Astrocyte (in vitro differentiated cells and primary cell): ENCODE measurements around the gene SNX3. TPM values are rescaled to one million over a fixed set of nuclear protein-coding genes. Genes with fewer than 3 reads are reported as not detected.

Source experiments
- DNase-seq: peaks from one replicate; pipeline ENCODE4 v3.0.0-alpha.2; 2010; ENCODE audit warnings: low read depth
- FAIRE-seq: peaks from 2 replicates; lab custom pipeline; 2011; peaks lifted over from hg19 to GRCh38; lab: Jason Lieb, UNC
- H2AFZ ChIP-seq: 2 replicates; pipeline ENCODE4 v1.6.0; 2012; ENCODE audit warnings: low read depth, low read length, inconsistent platforms
- H3K27ac ChIP-seq: 2 replicates; pipeline ENCODE4 v1.5.1; 2011; ENCODE audit warnings: low read depth, low read length, inconsistent platforms
- H3K27me3 ChIP-seq: 2 replicates; pipeline ENCODE4 v1.6.0; 2011; ENCODE audit warnings: low read length, inconsistent platforms; ENCODE audit not compliant: insufficient read depth
- H3K36me3 ChIP-seq: 2 replicates; pipeline ENCODE4 v1.5.1; 2011; ENCODE audit warnings: low read length, inconsistent platforms; ENCODE audit not compliant: insufficient read depth
- H3K4me1 ChIP-seq: 2 replicates; pipeline ENCODE4 v1.5.1; 2011; ENCODE audit warnings: low read length, inconsistent platforms; ENCODE audit not compliant: insufficient read depth
- H3K4me2 ChIP-seq: 2 replicates; pipeline ENCODE4 v1.6.0; 2012; ENCODE audit warnings: low read length, inconsistent platforms
- H3K4me3 ChIP-seq: 2 replicates; pipeline ENCODE4 v1.5.1; 2011; ENCODE audit warnings: low read depth, mild to moderate bottlenecking, low read length, inconsistent platforms; ENCODE audit not compliant: insufficient read depth
- H3K79me2 ChIP-seq: 2 replicates; pipeline ENCODE4 v1.6.0; 2012; ENCODE audit warnings: mild to moderate bottlenecking, low read length, inconsistent platforms; ENCODE audit not compliant: insufficient read depth
- H3K9ac ChIP-seq: 2 replicates; pipeline ENCODE4 v1.6.0; 2012; ENCODE audit warnings: mild to moderate bottlenecking, low read length, inconsistent platforms
- H3K9me3 ChIP-seq: 2 replicates; pipeline ENCODE4 v1.5.1; 2012; ENCODE audit warnings: low read depth, mild to moderate bottlenecking, low read length, inconsistent platforms; ENCODE audit not compliant: insufficient read depth
- H4K20me1 ChIP-seq: 2 replicates; pipeline ENCODE4 v1.6.0; 2012; ENCODE audit warnings: low read length, inconsistent platforms; ENCODE audit not compliant: insufficient read depth
- H3K27ac Mint-ChIP-seq: one replicate; pipeline ENCODE4 v1.8.0; 2021; ENCODE audit warnings: mild to moderate bottlenecking, mixed read lengths; ENCODE audit not compliant: unreplicated experiment
- H3K27me3 Mint-ChIP-seq: one replicate; pipeline ENCODE4 v1.8.0; 2021; ENCODE audit warnings: low read depth, mixed read lengths; ENCODE audit not compliant: unreplicated experiment
- H3K36me3 Mint-ChIP-seq: one replicate; pipeline ENCODE4 v1.8.0; 2021; ENCODE audit warnings: low read depth, mixed read lengths; ENCODE audit not compliant: unreplicated experiment
- H3K4me1 Mint-ChIP-seq: one replicate; pipeline ENCODE4 v1.8.0; 2021; ENCODE audit warnings: low read depth, mixed read lengths; ENCODE audit not compliant: unreplicated experiment
- H3K4me3 Mint-ChIP-seq: one replicate; pipeline ENCODE4 v1.8.0; 2021; ENCODE audit warnings: mild to moderate bottlenecking, moderate library complexity, mixed read lengths; ENCODE audit not compliant: unreplicated experiment
- H3K9me3 Mint-ChIP-seq: one replicate; pipeline ENCODE4 v1.8.0; 2021; ENCODE audit warnings: mild to moderate bottlenecking, mixed read lengths; ENCODE audit not compliant: unreplicated experiment
- CTCF ChIP-seq: IDR thresholded peaks from 2 replicates; pipeline ENCODE4 v1.5.1; 2011; ENCODE audit warnings: low read depth, mild to moderate bottlenecking, inconsistent platforms, low read length, moderate library complexity; ENCODE audit not compliant: insufficient read depth
- EZH2 ChIP-seq: IDR thresholded peaks from 2 replicates; pipeline ENCODE4 v1.6.1; 2012; ENCODE audit warnings: mild to moderate bottlenecking, low read length, inconsistent platforms; ENCODE audit not compliant: insufficient read depth
- total RNA-seq: library from RNA; stranded (reverse); gene quantifications from 2 replicates; pipeline ENCODE4 v1.2.1, GENCODE V29; 2021

The SNX3 gene
- total RNA-seq, 1 donor from 2014 or later: 165 TPM

GRCh38 chr6:108180776-108181175, 80.1 kb downstream of the SNX3 start:
- Histone ChIP-seq H2AFZ (no peak overlapping the region), H3K4me3 (no peak overlapping the region), H3K79me2 (no peaks in the 10 kb centered on the region), H3K36me3 (no peaks in the 10 kb centered on the region), H3K4me1 (no peaks in the 10 kb centered on the region), H4K20me1 (no peaks in the 10 kb centered on the region), H3K9me3 (no peaks in the 10 kb centered on the region), H3K27ac (no peak overlapping the region), H3K9ac (no peak overlapping the region), H3K4me2 (no peak overlapping the region), H3K27me3 (peaks cover 33% of the 10 kb centered on the region)
- Mint-ChIP-seq H3K4me1 (no peaks in the 10 kb centered on the region), H3K27me3 (peaks cover 64% of the 10 kb centered on the region), H3K9me3 (no peaks in the 10 kb centered on the region), H3K27ac (no peak overlapping the region), H3K36me3 (peaks cover 2% of the 10 kb centered on the region), H3K4me3 (no peak overlapping the region)
- no peak for FAIRE-seq
- TF ChIP-seq CTCF: no peak
- TF ChIP-seq EZH2: no peak
- DNase-seq: no peak

GRCh38 chr6:108180266-108180665, 80.6 kb downstream of the SNX3 start:
- Histone ChIP-seq H3K4me3 (no peak overlapping the region), H4K20me1 (no peaks in the 10 kb centered on the region), H3K4me2 (no peak overlapping the region), H3K27ac (no peak overlapping the region), H3K4me1 (no peaks in the 10 kb centered on the region), H3K79me2 (no peaks in the 10 kb centered on the region), H3K9ac (no peak overlapping the region), H3K9me3 (no peaks in the 10 kb centered on the region), H3K27me3 (peaks cover 38% of the 10 kb centered on the region), H2AFZ (no peak overlapping the region), H3K36me3 (no peaks in the 10 kb centered on the region)
- DNase-seq (no peak), FAIRE-seq (no peak)
- Mint-ChIP-seq H3K4me3 (no peak overlapping the region), H3K27me3 (peaks cover 65% of the 10 kb centered on the region), H3K27ac (no peak overlapping the region), H3K9me3 (peaks cover under 1% of the 10 kb centered on the region), H3K36me3 (peaks cover 2% of the 10 kb centered on the region), H3K4me1 (no peaks in the 10 kb centered on the region)
- TF ChIP-seq EZH2 (no peak), CTCF (no peak)

- no peak for DNase-seq
- peaks cover 2% of the 10 kb centered on the region for H3K36me3 Mint-ChIP-seq
- Histone ChIP-seq H3K9ac (no peak overlapping the region), H3K4me3 (no peak overlapping the region), H3K27ac (no peak overlapping the region), H3K36me3 (no peaks in the 10 kb centered on the region), H3K4me2 (no peak overlapping the region), H3K4me1 (no peaks in the 10 kb centered on the region), H2AFZ (no peak overlapping the region), H4K20me1 (no peaks in the 10 kb centered on the region), H3K79me2 (no peaks in the 10 kb centered on the region), H3K9me3 (no peaks in the 10 kb centered on the region), H3K27me3 (peaks cover 43% of the 10 kb centered on the region)
- peaks cover 2% of the 10 kb centered on the region for H3K9me3 Mint-ChIP-seq
- no peaks in the 10 kb centered on the region for H3K4me1 Mint-ChIP-seq
- no peak overlapping the region for H3K4me3 Mint-ChIP-seq
- peaks cover 67% of the 10 kb centered on the region for H3K27me3 Mint-ChIP-seq
- TF ChIP-seq CTCF (no peak), EZH2 (no peak)
- H3K27ac Mint-ChIP-seq: no peak overlapping the region
- FAIRE-seq: no peak
Measured at GRCh38 chr6:108179741-108180140, 81.1 kb downstream of the SNX3 start.
